SK-N-SH treated with all-trans-retinoic acid at 6 μM for 48 hours (cell line): Measurements from ENCODE around the gene TGFBR2.

Experiments used
- CREB5 ChIP-seq: fragments of 250-450 bp; sonication (Bioruptor Pico); IDR thresholded peaks from 2 replicates; pipeline ENCODE4 v1.5.1; 2020; ENCODE audit warnings: low read depth, mild to moderate bottlenecking, moderate library complexity
- ESRRG ChIP-seq: fragments of 250-450 bp; sonication (Bioruptor Pico); IDR thresholded peaks from 2 replicates; pipeline ENCODE4 v1.6.1; 2021; ENCODE audit warnings: mild to moderate bottlenecking
- ISL1 ChIP-seq: fragments of 250-450 bp; sonication (Bioruptor Pico); IDR thresholded peaks from 2 replicates; pipeline ENCODE4 v2.1.2; 2022; ENCODE audit warnings: mild to moderate bottlenecking, moderate library complexity
- ZC3H10 ChIP-seq: fragments of 250-450 bp; sonication (Bioruptor Pico); IDR thresholded peaks from 2 replicates; pipeline ENCODE4 v1.5.1; 2021; ENCODE audit warnings: mild to moderate bottlenecking, moderate library complexity
- ZFP3 ChIP-seq: fragments of 250-450 bp; sonication (Bioruptor Pico); IDR thresholded peaks from 2 replicates; pipeline ENCODE4 v1.5.0; 2020; ENCODE audit warnings: mild to moderate bottlenecking, moderate library complexity

- TF ChIP-seq ZFP3 (CRISPR knock-in tag), result no peak
- no peak for TF ChIP-seq ISL1 (CRISPR knock-in tag)
- TF ChIP-seq ESRRG (CRISPR knock-in tag), result no peak
- TF ChIP-seq CREB5 (CRISPR knock-in tag), result no peak
- TF ChIP-seq ZC3H10 (CRISPR knock-in tag), result no peak
Observed at GRCh38 chr3:30597769-30598134, 8.6 kb upstream of the TGFBR2 start.
